Suprapubic skin (tissue), 4 donors: Measurements from ENCODE around the gene GABBR1. TPM values are rescaled to one million over a fixed set of nuclear protein-coding genes. Genes with fewer than 3 reads are reported as not detected.

Experiments used
- DNase-seq, 2 donors: peaks; one replicate each; pipeline ENCODE4 v3.0.0-alpha.2; 2019; ENCODE audit warnings: low spot score in 2 of 2
- H3K27ac ChIP-seq: fragments of 200-600 bp; sonication (generic); one replicate; pipeline ENCODE4 v1.5.1; 2019
- H3K27me3 ChIP-seq: fragments of 200-600 bp; sonication (generic); one replicate; pipeline ENCODE4 v1.5.1; 2019
- H3K36me3 ChIP-seq: fragments of 200-600 bp; sonication (generic); one replicate; pipeline ENCODE4 v1.5.1; 2019
- H3K4me1 ChIP-seq: fragments of 200-600 bp; sonication (generic); one replicate; pipeline ENCODE4 v1.5.1; 2019
- H3K4me3 ChIP-seq: fragments of 200-600 bp; sonication (generic); one replicate; pipeline ENCODE4 v1.5.1; 2019; ENCODE audit warnings: mild to moderate bottlenecking
- H3K9me3 ChIP-seq: fragments of 200-600 bp; sonication (generic); one replicate; pipeline ENCODE4 v1.5.1; 2019
- EP300 ChIP-seq: sonication (generic); formaldehyde crosslinking; IDR thresholded peaks from one replicate; pipeline ENCODE4 v1.6.1; 2017; ENCODE audit warnings: antibody characterized with exemption
- POLR2A ChIP-seq, 2 donors: fragments of 450-650 bp; IDR thresholded peaks; one replicate each; pipeline ENCODE4 v1.6.1; 2017; ENCODE audit warnings: antibody characterized with exemption in 2 of 2, mild to moderate bottlenecking in 2 of 2, moderate library complexity in 2 of 2
- POLR2AphosphoS5 ChIP-seq, 3 donors: sonication (generic); formaldehyde crosslinking; IDR thresholded peaks; one replicate each; pipeline ENCODE4 v1.6.1; 2017; ENCODE audit warnings: antibody characterized with exemption in 3 of 3
- WGBS: methylation state at CpG from one replicate; pipeline ENCODE4 v1.1.5; 2018; 5-methylcytosine and 5-hydroxymethylcytosine counted together
- total RNA-seq, 4 donors: library from RNA; depleted of rRNA; stranded (reverse); fragments of >200 nt; gene quantifications; one replicate each; pipeline ENCODE4 v1.1.0, GENCODE V29; 2016
- TF ChIP-seq, protein P1 (sequence below), 2 donors: fragments of 200-600 bp in 1 of 2; fragments of 450-650 bp in 1 of 2; sonication (generic) in 1 of 2; IDR thresholded peaks; one replicate each; pipeline ENCODE4 v1.5.1; 2016 to 2019; ENCODE audit warnings: antibody characterized with exemption in 2 of 2, mild to moderate bottlenecking in 1 of 2, moderate library complexity in 1 of 2

The GABBR1 gene
- total RNA-seq, 4 donors from 2014 or later = 16.4 to 78.1 (median 31.1) TPM

DNA sequence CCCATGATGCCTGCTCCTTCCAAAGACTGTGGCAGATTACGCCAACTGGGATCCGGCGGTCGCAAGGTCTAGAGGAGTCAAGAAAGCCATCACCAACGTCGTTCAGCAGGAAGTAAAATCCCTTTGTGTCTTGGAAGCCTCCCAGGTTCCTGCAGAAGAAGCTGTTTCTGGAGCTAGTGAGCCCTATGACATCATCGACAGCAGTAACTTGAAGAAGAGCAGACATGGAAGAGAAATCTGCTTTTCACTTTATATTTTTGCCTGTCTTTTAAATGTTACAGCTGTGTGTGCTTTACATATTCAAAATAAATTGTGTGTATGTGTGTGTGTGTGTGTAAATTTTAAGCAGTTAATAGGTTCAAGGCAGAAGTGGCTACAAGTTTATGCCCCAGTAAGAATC lies 55.4 kb downstream of the GABBR1 start:
- Histone ChIP-seq H3K27me3 (peaks cover 17% of the 10 kb centered on the region), H3K27ac (no peak overlapping the region), H3K9me3 (no peaks in the 10 kb centered on the region), H3K4me3 (no peak overlapping the region), H3K36me3 (no peaks in the 10 kb centered on the region), H3K4me1 (no peaks in the 10 kb centered on the region)
- TF ChIP-seq, protein P1, sequence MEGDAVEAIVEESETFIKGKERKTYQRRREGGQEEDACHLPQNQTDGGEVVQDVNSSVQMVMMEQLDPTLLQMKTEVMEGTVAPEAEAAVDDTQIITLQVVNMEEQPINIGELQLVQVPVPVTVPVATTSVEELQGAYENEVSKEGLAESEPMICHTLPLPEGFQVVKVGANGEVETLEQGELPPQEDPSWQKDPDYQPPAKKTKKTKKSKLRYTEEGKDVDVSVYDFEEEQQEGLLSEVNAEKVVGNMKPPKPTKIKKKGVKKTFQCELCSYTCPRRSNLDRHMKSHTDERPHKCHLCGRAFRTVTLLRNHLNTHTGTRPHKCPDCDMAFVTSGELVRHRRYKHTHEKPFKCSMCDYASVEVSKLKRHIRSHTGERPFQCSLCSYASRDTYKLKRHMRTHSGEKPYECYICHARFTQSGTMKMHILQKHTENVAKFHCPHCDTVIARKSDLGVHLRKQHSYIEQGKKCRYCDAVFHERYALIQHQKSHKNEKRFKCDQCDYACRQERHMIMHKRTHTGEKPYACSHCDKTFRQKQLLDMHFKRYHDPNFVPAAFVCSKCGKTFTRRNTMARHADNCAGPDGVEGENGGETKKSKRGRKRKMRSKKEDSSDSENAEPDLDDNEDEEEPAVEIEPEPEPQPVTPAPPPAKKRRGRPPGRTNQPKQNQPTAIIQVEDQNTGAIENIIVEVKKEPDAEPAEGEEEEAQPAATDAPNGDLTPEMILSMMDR (IDR thresholded peaks at IDR 0.05) = no peak
- TF ChIP-seq EP300 = no peak
- TF ChIP-seq POLR2A (IDR thresholded peaks at IDR 0.05) = no peak
- no peak for TF ChIP-seq POLR2AphosphoS5 (IDR thresholded peaks at IDR 0.05)
- no peak for DNase-seq
- WGBS = 74% methylated on average over 7 of the region's 7 CpGs

DNA sequence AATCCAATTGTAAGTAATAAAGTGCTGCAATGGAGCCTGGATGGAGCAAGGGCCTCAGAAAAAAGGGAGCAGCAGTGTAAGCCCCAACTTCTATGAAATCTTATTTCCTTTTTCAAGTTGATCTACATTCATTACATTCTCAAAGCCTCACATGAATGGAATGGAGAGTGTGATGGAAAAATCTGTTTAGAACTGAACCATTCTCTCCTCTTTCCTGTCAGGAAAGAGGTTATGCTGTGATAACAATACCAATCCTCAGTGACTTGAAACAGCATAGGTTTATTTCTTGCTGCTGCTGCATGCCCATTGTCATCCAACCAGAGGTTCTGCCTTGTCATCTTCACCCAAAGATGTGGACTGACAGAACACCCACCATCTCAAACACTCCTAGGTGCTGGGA lies 56.9 kb downstream of the GABBR1 start:
- no peak for TF ChIP-seq POLR2AphosphoS5 (IDR thresholded peaks at IDR 0.05)
- TF ChIP-seq EP300 = no peak
- TF ChIP-seq POLR2A (IDR thresholded peaks at IDR 0.05) = no peak
- TF ChIP-seq, protein P1 (IDR thresholded peaks at IDR 0.05) = no peak
- no peak for DNase-seq

DNA sequence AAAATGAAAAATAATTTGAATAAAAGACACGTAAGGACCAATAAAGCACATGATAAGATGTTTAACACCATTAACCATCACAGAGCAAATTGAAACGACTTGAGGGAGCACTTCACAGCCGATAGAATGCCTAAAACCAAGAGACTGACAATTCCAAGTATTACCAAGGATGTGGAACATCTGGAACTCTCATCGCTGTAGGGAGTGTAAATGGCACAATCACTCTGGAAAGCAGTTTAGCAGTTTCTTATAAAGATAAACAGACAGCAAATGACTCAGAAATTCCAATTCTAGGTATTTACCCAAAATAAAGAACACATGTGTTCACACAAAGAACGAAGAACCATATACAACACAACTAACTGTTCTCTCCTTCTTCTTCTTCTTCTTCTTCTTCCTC lies 65.0 kb downstream of the GABBR1 start:
- Histone ChIP-seq H3K27me3 (peaks cover 7% of the 10 kb centered on the region), H3K4me3 (no peak overlapping the region), H3K27ac (no peak overlapping the region), H3K4me1 (no peaks in the 10 kb centered on the region), H3K9me3 (no peaks in the 10 kb centered on the region), H3K36me3 (no peaks in the 10 kb centered on the region)
- TF ChIP-seq POLR2A (IDR thresholded peaks at IDR 0.05) = no peak
- TF ChIP-seq, protein P1 (IDR thresholded peaks at IDR 0.05) = no peak
- TF ChIP-seq EP300 = no peak
- no peak for TF ChIP-seq POLR2AphosphoS5 (IDR thresholded peaks at IDR 0.05)
- no peak for DNase-seq
- 61% methylated on average over 5 of the region's 5 CpGs for WGBS

More for the DNA sequence above, 56.9 kb downstream of the GABBR1 start:
- H3K36me3 ChIP-seq = no peaks in the 10 kb centered on the region
- H3K4me1 ChIP-seq = no peaks in the 10 kb centered on the region
- H3K27ac ChIP-seq = no peak overlapping the region
- H3K27me3 ChIP-seq = peaks cover 16% of the 10 kb centered on the region
- H3K9me3 ChIP-seq = no peaks in the 10 kb centered on the region
- H3K4me3 ChIP-seq = no peak overlapping the region

DNA sequence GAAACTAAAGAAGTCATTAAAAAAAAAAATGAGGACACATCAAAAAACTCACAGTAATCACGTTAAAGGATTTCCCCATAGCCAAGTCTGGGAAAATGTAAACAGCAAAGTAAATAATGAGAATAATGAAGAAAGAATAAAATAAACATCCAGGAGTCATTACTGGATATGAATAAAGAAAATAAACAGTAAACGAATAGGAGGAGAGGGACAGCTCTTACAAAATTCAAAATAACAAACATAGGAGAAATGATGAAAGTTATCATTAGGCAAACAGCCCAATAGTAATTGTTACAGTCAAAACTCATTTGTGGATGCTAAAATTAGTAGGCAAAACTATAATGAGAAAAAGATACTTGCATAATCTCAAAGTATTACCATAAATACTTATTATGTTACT lies 65.4 kb downstream of the GABBR1 start:
- 54% methylated on average over 2 of the region's 2 CpGs for WGBS
- Histone ChIP-seq H3K4me1 (no peaks in the 10 kb centered on the region), H3K9me3 (no peaks in the 10 kb centered on the region), H3K27ac (no peak overlapping the region), H3K36me3 (no peaks in the 10 kb centered on the region), H3K4me3 (no peak overlapping the region), H3K27me3 (peaks cover 7% of the 10 kb centered on the region)
- no peak for DNase-seq
- TF ChIP-seq POLR2AphosphoS5 (IDR thresholded peaks at IDR 0.05) = no peak
- no peak for TF ChIP-seq EP300
- TF ChIP-seq, protein P1 (IDR thresholded peaks at IDR 0.05) = no peak
- no peak for TF ChIP-seq POLR2A (IDR thresholded peaks at IDR 0.05)

DNA sequence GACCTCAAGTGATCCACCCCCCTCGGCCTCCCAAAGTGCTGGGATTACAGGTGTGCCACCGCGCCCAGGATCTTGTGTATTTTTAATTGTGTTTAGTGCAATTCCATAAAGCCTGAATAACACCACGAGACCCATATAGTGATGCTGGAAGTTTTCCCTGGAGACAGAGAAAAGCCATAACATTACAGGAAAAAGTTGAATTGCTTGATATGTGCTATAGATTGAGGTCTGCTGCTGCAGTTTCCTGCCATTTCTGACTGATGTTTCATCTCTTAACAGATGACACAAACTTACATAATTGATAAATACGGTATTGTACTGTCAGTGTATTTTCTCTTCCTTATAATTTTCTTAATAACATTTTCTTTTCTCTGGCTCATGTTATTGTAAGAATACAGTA lies 66.1 kb downstream of the GABBR1 start:
- H3K4me3 ChIP-seq = no peak overlapping the region
- H3K9me3 ChIP-seq = no peaks in the 10 kb centered on the region
- H3K27me3 ChIP-seq = peaks cover 14% of the 10 kb centered on the region
- no peaks in the 10 kb centered on the region for H3K4me1 ChIP-seq
- no peaks in the 10 kb centered on the region for H3K36me3 ChIP-seq
- no peak overlapping the region for H3K27ac ChIP-seq
- 79% methylated on average over 5 of the region's 5 CpGs for WGBS
- DNase-seq = no peak
- TF ChIP-seq POLR2A (IDR thresholded peaks at IDR 0.05) = no peak
- TF ChIP-seq, protein P1 (IDR thresholded peaks at IDR 0.05) = no peak
- no peak for TF ChIP-seq EP300
